ENCODE results near the gene CACNA2D1.

CACNA2D1 gene

GRCh38 chr7:82224529-82224928 is 219.0 kb downstream of the CACNA2D1 start:
- Histone ChIP-seq H3K36me3 (ENCODE audit: control insufficient read depth, insufficient read depth, low read length) (no peaks in the 10 kb centered on the region), H2AFZ (no peak overlapping the region), H3K9ac (no peak overlapping the region), H3K4me3 (ENCODE audit: low read depth, low read length) (no peak overlapping the region), H3K9me3 (ENCODE audit: control insufficient read depth, low read length) (no peaks in the 10 kb centered on the region), H3K27me3 (ENCODE audit: control insufficient read depth, insufficient read depth, low read length) (no peaks in the 10 kb centered on the region), H3K79me2 (no peaks in the 10 kb centered on the region), H3K4me1 (no peaks in the 10 kb centered on the region), H3K4me2 (ENCODE audit: low read length) (no peak overlapping the region), H3K27ac (no peak overlapping the region)
- no peak for TF ChIP-seq CTCF (IDR thresholded peaks at IDR 0.05)

- Histone ChIP-seq H3K9ac (no peak overlapping the region), H3K4me2 (ENCODE audit: low read length) (no peak overlapping the region), H3K27me3 (ENCODE audit: control insufficient read depth, insufficient read depth, low read length) (no peaks in the 10 kb centered on the region), H3K27ac (no peak overlapping the region), H3K4me3 (ENCODE audit: low read depth, low read length) (no peak overlapping the region), H3K9me3 (ENCODE audit: control insufficient read depth, low read length) (no peaks in the 10 kb centered on the region), H3K79me2 (no peaks in the 10 kb centered on the region), H3K4me1 (no peaks in the 10 kb centered on the region), H3K36me3 (ENCODE audit: control insufficient read depth, insufficient read depth, low read length) (no peaks in the 10 kb centered on the region), H2AFZ (no peak overlapping the region)
- no peak for TF ChIP-seq CTCF (IDR thresholded peaks at IDR 0.05)
Measured at GRCh38 chr7:82223580-82223979, 220.0 kb downstream of the CACNA2D1 start.

GRCh38 chr7:82221152-82221674 is 222.4 kb downstream of the CACNA2D1 start:
- Histone ChIP-seq H3K79me2 (no peaks in the 10 kb centered on the region), H3K4me1 (no peaks in the 10 kb centered on the region), H3K9me3 (ENCODE audit: control insufficient read depth, low read length) (no peaks in the 10 kb centered on the region), H3K36me3 (ENCODE audit: control insufficient read depth, insufficient read depth, low read length) (no peaks in the 10 kb centered on the region), H3K4me2 (ENCODE audit: low read length) (no peak overlapping the region), H3K27me3 (ENCODE audit: control insufficient read depth, insufficient read depth, low read length) (no peaks in the 10 kb centered on the region), H3K9ac (no peak overlapping the region), H3K4me3 (ENCODE audit: low read depth, low read length) (no peak overlapping the region), H2AFZ (no peak overlapping the region), H3K27ac (no peak overlapping the region)
- no peak for TF ChIP-seq CTCF (IDR thresholded peaks at IDR 0.05)

GRCh38 chr7:82212466-82212865 is 231.1 kb downstream of the CACNA2D1 start:
- H3K4me3 ChIP-seq (ENCODE audit: low read depth, low read length): no peak overlapping the region
- no peaks in the 10 kb centered on the region for H3K9me3 ChIP-seq (ENCODE audit: control insufficient read depth, low read length)
- no peaks in the 10 kb centered on the region for H3K27me3 ChIP-seq (ENCODE audit: control insufficient read depth, insufficient read depth, low read length)
- H3K27ac ChIP-seq: no peak overlapping the region
- no peak overlapping the region for H3K4me2 ChIP-seq (ENCODE audit: low read length)
- TF ChIP-seq CTCF (IDR thresholded peaks at IDR 0.05): no peak
- H2AFZ ChIP-seq: no peak overlapping the region
- no peak overlapping the region for H3K9ac ChIP-seq
- no peaks in the 10 kb centered on the region for H3K4me1 ChIP-seq
- no peaks in the 10 kb centered on the region for H3K79me2 ChIP-seq
- H3K36me3 ChIP-seq (ENCODE audit: control insufficient read depth, insufficient read depth, low read length): no peaks in the 10 kb centered on the region

GRCh38 chr7:82211333-82211732 is 232.2 kb downstream of the CACNA2D1 start:
- Histone ChIP-seq H3K4me1 (no peaks in the 10 kb centered on the region), H2AFZ (no peak overlapping the region), H3K4me3 (ENCODE audit: low read depth, low read length) (no peak overlapping the region), H3K4me2 (ENCODE audit: low read length) (no peak overlapping the region), H3K9me3 (ENCODE audit: control insufficient read depth, low read length) (no peaks in the 10 kb centered on the region), H3K27ac (no peak overlapping the region), H3K36me3 (ENCODE audit: control insufficient read depth, insufficient read depth, low read length) (no peaks in the 10 kb centered on the region), H3K9ac (no peak overlapping the region), H3K27me3 (ENCODE audit: control insufficient read depth, insufficient read depth, low read length) (no peaks in the 10 kb centered on the region), H3K79me2 (no peaks in the 10 kb centered on the region)
- no peak for TF ChIP-seq CTCF (IDR thresholded peaks at IDR 0.05)

All from parathyroid adenoma (tissue), 2 donors.